Measurements from ENCODE around the gene DLX1.

- TF ChIP-seq POLR2A (IDR thresholded peaks at IDR 0.05; ENCODE audit: borderline replicate concordance, extremely low read depth, insufficient read depth, insufficient read length) (no peak), EZH2 (IDR thresholded peaks at IDR 0.05) (no peak)
Measured at GRCh38 chr2:172096626-172097547, 11.6 kb downstream of the DLX1 start.
